K562 (cell line): ENCODE measurements around the gene LRRC71. TPM values are rescaled to one million over a fixed set of nuclear protein-coding genes. Genes with fewer than 3 reads are reported as not detected.

Experiments
- ATAC-seq: fragments of 200-7000 bp; cut with Tn5 transposase; 3 replicates; pipeline ENCODE4 v1.9.1; 2020; ENCODE audit warnings: moderate library complexity
- BruUV-seq: library from RNA; stranded (reverse); fragments of 400-500 nt; replicated peaks from 2 replicates; lab custom pipeline; 2021; lab: Mats Ljungman, UMichigan
- CTCF ChIA-PET: fragments of 300-600 bp; formaldehyde crosslinking; extraction: SDS; loops from one replicate; lab custom pipeline; 2021; ENCODE audit warnings: low intra/inter-chr PET ratio; lab: Yijun Ruan, JAX
- POLR2A ChIA-PET: fragments of 300-600, 350-650 bp; sonication (Branson Sonifier 250); formaldehyde crosslinking; extraction: SDS; loops from one replicate; lab custom pipeline; 2021; ENCODE audit warnings: antibody characterized with exemption, inconsistent platforms; lab: Yijun Ruan, JAX
- DNase-seq, 4 experiments: peaks; one replicate each; pipeline versions ENCODE4 v3.0.0 to v3.0.0-alpha.2; 2011 to 2018; ENCODE audit warnings: low spot score in 3 of 4, mixed read lengths in 3 of 4; ENCODE audit errors: extremely low read depth in 1 of 4
- FAIRE-seq: peaks from 2 replicates; lab custom pipeline; 2011; peaks lifted over from hg19 to GRCh38; lab: Jason Lieb, UNC
- H2AFZ ChIP-seq: 2 replicates; pipeline ENCODE4 v1.6.0; 2011; ENCODE audit warnings: low read depth, low read length, control low read depth, inconsistent platforms
- H3K27ac ChIP-seq: fragments of 200-600 bp; 3 replicates; pipeline ENCODE4 v1.8.0; 2011; ENCODE audit warnings: low read depth, mild to moderate bottlenecking, control low read depth, inconsistent platforms, low read length, moderate library complexity, mixed read lengths; ENCODE audit errors: extremely low read depth
- H3K27me3 ChIP-seq, 2 experiments: fragments of 300-600 bp in 1 of 2; 2 replicates in 1 of 2; 3 replicates in 1 of 2; pipeline versions ENCODE4 v1.6.0 to v1.8.0; 2011; ENCODE audit warnings: inconsistent platforms in 2 of 2, low read length in 2 of 2, mild to moderate bottlenecking in 1 of 2, mixed read lengths in 1 of 2, moderate library complexity in 1 of 2; ENCODE audit not compliant: control insufficient read depth in 2 of 2, insufficient read depth in 2 of 2
- H3K36me3 ChIP-seq: fragments of 300-600 bp; 3 replicates; pipeline ENCODE4 v1.8.0; 2011; ENCODE audit warnings: mild to moderate bottlenecking, low read length, inconsistent platforms; ENCODE audit not compliant: control insufficient read depth, insufficient read depth
- H3K4me1 ChIP-seq, 2 experiments: fragments of 200-600 bp in 1 of 2; replicated peaks in 1 of 2; 2 replicates in 1 of 2; 3 replicates in 1 of 2; pipeline versions ENCODE4 v1.5.1 to v1.8.0; 2011; ENCODE audit warnings: inconsistent platforms in 2 of 2, low read length in 2 of 2, mild to moderate bottlenecking in 1 of 2, mixed read lengths in 1 of 2, moderate library complexity in 1 of 2; ENCODE audit not compliant: control insufficient read depth in 2 of 2, insufficient read depth in 2 of 2
- H3K4me2 ChIP-seq: 2 replicates; pipeline ENCODE4 v1.6.1; 2011; ENCODE audit warnings: low read length, control low read depth, inconsistent platforms, mixed read lengths; ENCODE audit not compliant: insufficient read depth
- H3K4me3 ChIP-seq: fragments of 200-600 bp; sonication (generic), shearing (Covaris generic); 2 replicates; pipeline ENCODE4 v1.5.1; 2016; ENCODE audit warnings: control low read depth, inconsistent platforms
- H3K79me2 ChIP-seq: fragments of 200-600 bp; 3 replicates; pipeline ENCODE4 v1.8.0; 2011; ENCODE audit warnings: low read length, inconsistent platforms; ENCODE audit not compliant: control insufficient read depth, insufficient read depth
- H3K9ac ChIP-seq, 2 experiments: 2 replicates each; pipeline versions ENCODE4 v1.6.0 to v1.6.1; 2011; ENCODE audit warnings: low read depth in 2 of 2, low read length in 2 of 2, control low read depth in 1 of 2, inconsistent platforms in 1 of 2, mild to moderate bottlenecking in 1 of 2, mixed read lengths in 1 of 2; ENCODE audit not compliant: insufficient read depth in 1 of 2
- H3K9me1 ChIP-seq: one replicate; pipeline ENCODE4 v1.6.0; 2011; ENCODE audit warnings: inconsistent platforms, mild to moderate bottlenecking, low read length, moderate library complexity; ENCODE audit not compliant: control insufficient read depth, insufficient read depth
- H3K9me3 ChIP-seq: replicated peaks from 2 replicates; pipeline ENCODE4 v1.5.1; 2011; ENCODE audit warnings: low read depth, low read length, inconsistent platforms; ENCODE audit not compliant: control insufficient read depth, insufficient read depth
- H4K20me1 ChIP-seq: replicated peaks from 2 replicates; pipeline ENCODE4 v1.6.1; 2011; ENCODE audit warnings: low read length, inconsistent platforms, mixed read lengths; ENCODE audit not compliant: control insufficient read depth, insufficient read depth
- CEBPB ChIP-seq: fragments of 450-650 bp; IDR thresholded peaks from 2 replicates; pipeline ENCODE4 v1.6.1; 2016; ENCODE audit warnings: missing genetic modification characterization, missing compliant biosample characterization
- CEBPG ChIP-seq, 3 experiments: fragments of 200-800 bp in 1 of 3; sonication (Bioruptor generic) in 1 of 3; sonication (generic) in 1 of 3; formaldehyde crosslinking in 1 of 3; IDR thresholded peaks in 2 of 3; conservative IDR thresholded peaks in 1 of 3; 2 replicates each; pipeline versions ENCODE4 v1.6.1 to v1.8.0; 2016 to 2022; ENCODE audit warnings: missing compliant biosample characterization in 2 of 3, missing genetic modification characterization in 2 of 3, mild to moderate bottlenecking in 1 of 3, missing genetic modification reagents in 1 of 3
- LARP7 ChIP-seq: fragments of 450-650 bp; IDR thresholded peaks from 2 replicates; pipeline ENCODE4 v1.6.1; 2016
- RAD21 ChIP-seq, 2 experiments: fragments of 250-450 bp in 1 of 2; fragments of 450-650 bp in 1 of 2; sonication (Bioruptor Pico) in 1 of 2; formaldehyde crosslinking in 1 of 2; IDR thresholded peaks in 1 of 2; conservative IDR thresholded peaks in 1 of 2; 2 replicates each; pipeline versions ENCODE4 v1.4.0 to v1.8.0; 2020 to 2022; ENCODE audit warnings: mild to moderate bottlenecking in 2 of 2, moderate library complexity in 1 of 2
- RB1 ChIP-seq: fragments of 450-650 bp; IDR thresholded peaks from 2 replicates; pipeline ENCODE4 v1.6.1; 2017; ENCODE audit warnings: low read depth, mild to moderate bottlenecking
- WGBS: fragments of 100-300 bp; shearing (Covaris generic); methylation state at CpG from one replicate; pipeline ENCODE4 v1.1.6; 2016; ENCODE audit warnings: low coverage, mixed read lengths; ENCODE audit not compliant: insufficient coverage; ENCODE audit errors: missing lambda C conversion rate; 5-methylcytosine and 5-hydroxymethylcytosine counted together
- in situ Hi-C: fragments of 300-500 bp; cut with MboI; formaldehyde crosslinking; loops from 4 replicates; pipeline ENCODE4 v1.15.0; 2018; ENCODE audit warnings: inconsistent platforms, mixed read lengths
- intact Hi-C: fragments of 100-400 bp; cut with micrococcal nuclease; formaldehyde crosslinking; loops from 2 replicates; pipeline ENCODE4 v1.14.2; 2022
- polyA plus RNA-seq, 8 experiments: library from polyadenylated mRNA; depleted of rRNA in 4 of 8; stranded (reverse) in 5 of 8; unstranded in 3 of 8; fragments of >200 nt; fragmentation: Nextera tagmentation in 2 of 8; fragmentation: Illumina TruSeq in 1 of 8; extraction: Ambion mirVana in 2 of 8; extraction: Trizol in 1 of 8; gene quantifications; 2 replicates each; pipeline versions ENCODE4 v1.2.1 to v1.2.3, GENCODE V29; 2011 to 2014; ENCODE audit warnings: inconsistent platforms in 1 of 8, missing spikeins in 1 of 8
- total RNA-seq, 7 experiments: library from RNA; depleted of rRNA in 6 of 7; stranded (reverse); fragments of >200 nt in 6 of 7; fragmentation: Illumina TruSeq in 2 of 7; extraction: Trizol in 2 of 7; gene quantifications; 2 replicates each; pipeline versions ENCODE4 v1.2.1 to v1.2.3, GENCODE V29; 2011 to 2021; ENCODE audit warnings: low replicate concordance in 1 of 7
- TF ChIP-seq, protein P1 (sequence below), 2 experiments: fragments of 450-650 bp; formaldehyde crosslinking in 1 of 2; IDR thresholded peaks; 2 replicates each; pipeline versions ENCODE4 v1.4.0 to v1.6.1; 2014 to 2020; ENCODE audit warnings: mild to moderate bottlenecking in 2 of 2, borderline replicate concordance in 1 of 2, low read depth in 1 of 2
- TF ChIP-seq, protein P2 (sequence below), 2 experiments: IDR thresholded peaks; 2 replicates each; pipeline ENCODE4 v1.6.1; 2011; ENCODE audit warnings: borderline replicate concordance in 1 of 2, control low read depth in 1 of 2, low read depth in 1 of 2, low read length in 1 of 2, mild to moderate bottlenecking in 1 of 2, mixed read lengths in 1 of 2, moderate library complexity in 1 of 2; ENCODE audit not compliant: insufficient read depth in 1 of 2, insufficient read length in 1 of 2, poor library complexity in 1 of 2, severe bottlenecking in 1 of 2; ENCODE audit errors: extremely low read depth in 1 of 2
- TF ChIP-seq, protein P3 (sequence below): fragments of 200-400 bp; formaldehyde crosslinking; IDR thresholded peaks from 2 replicates; pipeline ENCODE4 v1.6.1; 2017; ENCODE audit warnings: mild to moderate bottlenecking, low read depth, low read length, moderate library complexity

LRRC71 gene
- total and polyA plus RNA-seq, 9 of the 15 experiments (the other 6 are each of a cell fraction or from before 2014, with no cell fraction given) = 0.06 to 1.2 (median 0.51) TPM; not detected in 1

DNA sequence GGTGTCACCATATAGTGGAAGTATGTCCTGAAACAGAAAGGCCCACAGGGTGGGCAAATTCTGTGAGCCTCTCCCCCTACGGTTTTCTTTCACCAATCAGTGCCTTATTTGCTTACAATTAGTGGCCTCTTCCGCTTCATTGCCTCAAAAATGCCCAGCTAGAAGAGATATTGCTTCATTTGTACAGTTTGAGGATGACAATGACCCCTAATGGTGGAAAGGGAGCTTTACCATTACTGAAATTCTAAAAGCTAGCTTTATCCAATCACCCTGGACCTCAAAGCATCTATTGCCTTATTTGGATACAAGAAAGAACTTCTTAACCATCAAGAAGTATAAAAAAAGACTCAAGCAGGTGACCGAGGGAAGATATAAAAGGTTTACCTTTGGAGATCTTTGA is 49.6 kb downstream of the LRRC71 start:
- CTCF ChIA-PET = interaction anchor here (0.7 kb wide), 1 partner anchor 77 kb away, joined by 4 read pairs; the partner anchor contains the start of gene PEAR1
- Histone ChIP-seq H3K79me2 (no peaks in the 10 kb centered on the region), H3K36me3 (peaks cover 25% of the 10 kb centered on the region; the same call in 2 of the 3 replicates), H3K27ac (no peak overlapping the region), H3K9ac (no peak overlapping the region), H3K27me3 (no peaks in the 10 kb centered on the region), H4K20me1 (no peaks in the 10 kb centered on the region), H3K9me1 (no peaks in the 10 kb centered on the region), H3K4me2 (no peak overlapping the region), H3K4me3 (no peak overlapping the region), H2AFZ (no peak overlapping the region), H3K9me3 (no peaks in the 10 kb centered on the region), H3K4me1 (peaks cover 0 to 3% of the 10 kb centered on the region in 2 experiments; a peak in 1 of 5 replicates)
- WGBS = 39% methylated on average over 3 of the region's 3 CpGs
- intact Hi-C loops (loop anchor here (5.0 kb wide), 1 partner anchor 43 kb away; no protein-coding TSS in a partner anchor), in situ Hi-C loops (no loop called here)
- ATAC-seq = peak; percentile 76
- no TSS peak for BruUV-seq
- DNase-seq = peak in 2 of 4 experiments; percentile 16 to 22
- POLR2A ChIA-PET = interaction anchor here (0.5 to 4.2 kb wide), 5 partner anchors 11 to 478 kb away, joined by 3 to 26 read pairs (median 4); no protein-coding TSS in a partner anchor
- peak; percentile 60 for FAIRE-seq
- TF ChIP-seq LARP7 = no peak
- peak; percentile 84 for TF ChIP-seq CEBPB (tag)
- TF ChIP-seq, protein P1, sequence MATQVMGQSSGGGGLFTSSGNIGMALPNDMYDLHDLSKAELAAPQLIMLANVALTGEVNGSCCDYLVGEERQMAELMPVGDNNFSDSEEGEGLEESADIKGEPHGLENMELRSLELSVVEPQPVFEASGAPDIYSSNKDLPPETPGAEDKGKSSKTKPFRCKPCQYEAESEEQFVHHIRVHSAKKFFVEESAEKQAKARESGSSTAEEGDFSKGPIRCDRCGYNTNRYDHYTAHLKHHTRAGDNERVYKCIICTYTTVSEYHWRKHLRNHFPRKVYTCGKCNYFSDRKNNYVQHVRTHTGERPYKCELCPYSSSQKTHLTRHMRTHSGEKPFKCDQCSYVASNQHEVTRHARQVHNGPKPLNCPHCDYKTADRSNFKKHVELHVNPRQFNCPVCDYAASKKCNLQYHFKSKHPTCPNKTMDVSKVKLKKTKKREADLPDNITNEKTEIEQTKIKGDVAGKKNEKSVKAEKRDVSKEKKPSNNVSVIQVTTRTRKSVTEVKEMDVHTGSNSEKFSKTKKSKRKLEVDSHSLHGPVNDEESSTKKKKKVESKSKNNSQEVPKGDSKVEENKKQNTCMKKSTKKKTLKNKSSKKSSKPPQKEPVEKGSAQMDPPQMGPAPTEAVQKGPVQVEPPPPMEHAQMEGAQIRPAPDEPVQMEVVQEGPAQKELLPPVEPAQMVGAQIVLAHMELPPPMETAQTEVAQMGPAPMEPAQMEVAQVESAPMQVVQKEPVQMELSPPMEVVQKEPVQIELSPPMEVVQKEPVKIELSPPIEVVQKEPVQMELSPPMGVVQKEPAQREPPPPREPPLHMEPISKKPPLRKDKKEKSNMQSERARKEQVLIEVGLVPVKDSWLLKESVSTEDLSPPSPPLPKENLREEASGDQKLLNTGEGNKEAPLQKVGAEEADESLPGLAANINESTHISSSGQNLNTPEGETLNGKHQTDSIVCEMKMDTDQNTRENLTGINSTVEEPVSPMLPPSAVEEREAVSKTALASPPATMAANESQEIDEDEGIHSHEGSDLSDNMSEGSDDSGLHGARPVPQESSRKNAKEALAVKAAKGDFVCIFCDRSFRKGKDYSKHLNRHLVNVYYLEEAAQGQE (IDR thresholded peaks at IDR 0.05; ENCODE audit: borderline replicate concordance) = peak; percentile 38; the same call in 1 of the 2 replicates
- TF ChIP-seq, protein P1 (CRISPR knock-in tag; IDR thresholded peaks at IDR 0.05; ENCODE audit: low read depth) = no peak
- TF ChIP-seq, protein P2, sequence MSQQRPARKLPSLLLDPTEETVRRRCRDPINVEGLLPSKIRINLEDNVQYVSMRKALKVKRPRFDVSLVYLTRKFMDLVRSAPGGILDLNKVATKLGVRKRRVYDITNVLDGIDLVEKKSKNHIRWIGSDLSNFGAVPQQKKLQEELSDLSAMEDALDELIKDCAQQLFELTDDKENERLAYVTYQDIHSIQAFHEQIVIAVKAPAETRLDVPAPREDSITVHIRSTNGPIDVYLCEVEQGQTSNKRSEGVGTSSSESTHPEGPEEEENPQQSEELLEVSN (IDR thresholded peaks at IDR 0.05; ENCODE audit: borderline replicate concordance in 1 of 2, extremely low read depth in 1 of 2, insufficient read depth in 1 of 2, insufficient read length in 1 of 2, low read depth in 1 of 2, low read length in 1 of 2, poor library complexity in 1 of 2, severe bottlenecking in 1 of 2) = no peak
- TF ChIP-seq RAD21 (CRISPR knock-in tag; conservative IDR thresholded peaks at IDR 0.05 in 1 of 2, IDR thresholded peaks at IDR 0.05 in 1 of 2) = peak; percentile 32 to 59
- TF ChIP-seq CEBPG (CRISPR knock-in tag; IDR thresholded peaks at IDR 0.05) = 0 out of 2 replicates have a peak, but pooled peaks have one; percentile 54
- peak; percentile 82 to 87 for TF ChIP-seq CEBPG (tag; conservative IDR thresholded peaks at IDR 0.05 in 1 of 2, IDR thresholded peaks at IDR 0.05 in 1 of 2)
- TF ChIP-seq, protein P3, sequence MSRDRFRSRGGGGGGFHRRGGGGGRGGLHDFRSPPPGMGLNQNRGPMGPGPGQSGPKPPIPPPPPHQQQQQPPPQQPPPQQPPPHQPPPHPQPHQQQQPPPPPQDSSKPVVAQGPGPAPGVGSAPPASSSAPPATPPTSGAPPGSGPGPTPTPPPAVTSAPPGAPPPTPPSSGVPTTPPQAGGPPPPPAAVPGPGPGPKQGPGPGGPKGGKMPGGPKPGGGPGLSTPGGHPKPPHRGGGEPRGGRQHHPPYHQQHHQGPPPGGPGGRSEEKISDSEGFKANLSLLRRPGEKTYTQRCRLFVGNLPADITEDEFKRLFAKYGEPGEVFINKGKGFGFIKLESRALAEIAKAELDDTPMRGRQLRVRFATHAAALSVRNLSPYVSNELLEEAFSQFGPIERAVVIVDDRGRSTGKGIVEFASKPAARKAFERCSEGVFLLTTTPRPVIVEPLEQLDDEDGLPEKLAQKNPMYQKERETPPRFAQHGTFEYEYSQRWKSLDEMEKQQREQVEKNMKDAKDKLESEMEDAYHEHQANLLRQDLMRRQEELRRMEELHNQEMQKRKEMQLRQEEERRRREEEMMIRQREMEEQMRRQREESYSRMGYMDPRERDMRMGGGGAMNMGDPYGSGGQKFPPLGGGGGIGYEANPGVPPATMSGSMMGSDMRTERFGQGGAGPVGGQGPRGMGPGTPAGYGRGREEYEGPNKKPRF = no peak
- TF ChIP-seq RB1 = 0 out of 2 replicates have a peak, but pooled peaks have one; percentile 24
